ENCODE results near the gene PIK3C2B. TPM values are rescaled to one million over a fixed set of nuclear protein-coding genes. Genes with fewer than 3 reads are reported as not detected.

The PIK3C2B gene
- total RNA-seq, 4 donors from 2014 or later, result 68.5 to 162 (median 134) TPM

GRCh38 chr1:204506201-204506968 lies 11.8 kb upstream of the PIK3C2B start:
- TF ChIP-seq POLR2A (IDR thresholded peaks at IDR 0.05) (no peak), CTCF (IDR thresholded peaks at IDR 0.05) (peak in 1 of 6 experiments; percentile 13)
- Histone ChIP-seq H3K27me3 (no peaks in the 10 kb centered on the region), H3K4me1 (peaks cover 0 to 5% (median 2%) of the 10 kb centered on the region in 4 donors), H3K4me3 (peak overlapping the region; percentile 40 to 63 (median 50)), H3K27ac (peak overlapping the region; percentile 78 to 89 (median 82)), H3K36me3 (no peaks in the 10 kb centered on the region), H3K9me3 (no peaks in the 10 kb centered on the region)
- DNase-seq, result peak in 2 of 3 donors; percentile 67 to 88

GRCh38 chr1:204505674-204506200 lies 11.1 kb upstream of the PIK3C2B start:
- Histone ChIP-seq H3K4me3 (peak overlapping the region; percentile 40 to 63 (median 50)), H3K27me3 (no peaks in the 10 kb centered on the region), H3K36me3 (no peaks in the 10 kb centered on the region), H3K4me1 (peaks cover 0 to 5% (median 2%) of the 10 kb centered on the region in 4 donors), H3K9me3 (no peaks in the 10 kb centered on the region), H3K27ac (peak overlapping the region; percentile 78 to 89 (median 82))
- TF ChIP-seq POLR2A (IDR thresholded peaks at IDR 0.05), result no peak
- no peak for TF ChIP-seq CTCF (IDR thresholded peaks at IDR 0.05)
- no peak for DNase-seq

GRCh38 chr1:204503913-204504519 lies 9.4 kb upstream of the PIK3C2B start:
- Histone ChIP-seq H3K4me1 (peaks cover 0 to 5% (median 2%) of the 10 kb centered on the region in 4 donors), H3K27ac (no peak overlapping the region), H3K27me3 (no peaks in the 10 kb centered on the region), H3K9me3 (no peaks in the 10 kb centered on the region), H3K4me3 (no peak overlapping the region), H3K36me3 (no peaks in the 10 kb centered on the region)
- TF ChIP-seq CTCF (IDR thresholded peaks at IDR 0.05) (no peak), POLR2A (IDR thresholded peaks at IDR 0.05) (no peak)
- DNase-seq, result no peak

GRCh38 chr1:204503122-204503912 lies 8.7 kb upstream of the PIK3C2B start:
- Histone ChIP-seq H3K27ac (no peak overlapping the region), H3K4me1 (peaks cover 0 to 5% (median 2%) of the 10 kb centered on the region in 4 donors), H3K4me3 (no peak overlapping the region), H3K27me3 (no peaks in the 10 kb centered on the region), H3K36me3 (no peaks in the 10 kb centered on the region), H3K9me3 (no peaks in the 10 kb centered on the region)
- DNase-seq, result no peak
- no peak for TF ChIP-seq POLR2A (IDR thresholded peaks at IDR 0.05)
- TF ChIP-seq CTCF (IDR thresholded peaks at IDR 0.05), result peak; percentile 71 to 95 (median 86)

GRCh38 chr1:204502241-204502640 lies 7.6 kb upstream of the PIK3C2B start:
- H3K27ac ChIP-seq, result no peak overlapping the region
- no peak for DNase-seq
- TF ChIP-seq POLR2A (IDR thresholded peaks at IDR 0.05) (no peak), CTCF (IDR thresholded peaks at IDR 0.05) (no peak)
- no peak overlapping the region for H3K4me3 ChIP-seq
- no peaks in the 10 kb centered on the region for H3K27me3 ChIP-seq
- H3K36me3 ChIP-seq, result no peaks in the 10 kb centered on the region
- H3K4me1 ChIP-seq, result peaks cover 0 to 5% (median 2%) of the 10 kb centered on the region in 4 donors
- H3K9me3 ChIP-seq, result no peaks in the 10 kb centered on the region

All from Peyer's patch (tissue), 4 donors.